ENCODE measurements around the gene GNB1L.

DNA sequence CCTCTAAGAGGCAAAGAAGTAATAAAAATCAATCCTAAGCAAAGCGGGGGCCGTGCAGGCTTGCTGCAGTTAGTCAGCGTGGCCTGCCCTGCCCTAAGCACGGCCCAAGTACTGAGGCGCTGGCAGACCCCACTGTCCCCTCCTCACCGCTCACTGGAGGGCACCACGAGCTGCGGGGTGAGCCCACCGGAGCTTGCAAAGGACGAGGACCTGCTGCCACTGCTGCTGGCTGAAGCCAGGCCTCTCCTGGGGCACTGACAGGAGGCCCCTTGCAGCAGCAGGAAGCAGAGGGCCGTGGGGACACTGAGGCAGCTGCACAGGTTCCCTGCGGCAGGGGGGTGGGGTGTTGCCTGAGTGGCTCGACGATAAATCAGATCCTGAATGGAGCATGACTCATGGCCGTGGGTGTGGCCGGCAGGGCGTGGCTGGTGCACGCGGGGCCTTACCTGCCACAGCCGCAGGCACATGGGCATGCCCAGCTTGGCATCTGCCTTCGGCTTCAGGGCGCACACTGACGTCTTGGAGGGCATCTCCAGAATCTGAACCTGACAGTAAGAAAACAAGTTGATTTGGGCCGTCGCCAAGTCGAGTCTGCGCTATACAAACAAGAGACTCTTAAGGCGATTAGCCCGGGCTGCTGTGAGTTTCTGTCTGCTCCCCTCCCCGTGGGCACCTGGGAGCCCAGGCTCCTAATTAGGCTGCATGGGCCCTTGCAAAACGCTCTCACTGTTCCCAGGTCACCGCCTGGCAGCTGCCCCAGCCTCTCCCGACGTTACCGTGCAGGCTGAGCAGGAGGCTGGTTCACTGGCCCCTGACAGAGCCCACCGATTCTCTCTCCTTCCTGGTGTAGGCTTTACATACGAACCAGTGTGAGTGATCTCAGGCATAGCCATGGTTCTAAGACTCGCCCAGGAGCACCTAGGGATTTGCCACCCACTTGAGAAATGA, 48.2 kb downstream of the GNB1L start:
- TF ChIP-seq RARB (CRISPR knock-in tag; IDR thresholded peaks at IDR 0.05) (no peak), PPARA (CRISPR knock-in tag; IDR thresholded peaks at IDR 0.05; ENCODE audit: borderline replicate concordance) (no peak), TOX (CRISPR knock-in tag; IDR thresholded peaks at IDR 0.05; ENCODE audit: borderline replicate concordance) (no peak), OSR1 (CRISPR knock-in tag; IDR thresholded peaks at IDR 0.05) (no peak), ARNTL (CRISPR knock-in tag; IDR thresholded peaks at IDR 0.05; ENCODE audit: borderline replicate concordance, low read depth) (no peak), ZNF70 (CRISPR knock-in tag; IDR thresholded peaks at IDR 0.05) (no peak)
- TF ChIP-seq, protein P1, sequence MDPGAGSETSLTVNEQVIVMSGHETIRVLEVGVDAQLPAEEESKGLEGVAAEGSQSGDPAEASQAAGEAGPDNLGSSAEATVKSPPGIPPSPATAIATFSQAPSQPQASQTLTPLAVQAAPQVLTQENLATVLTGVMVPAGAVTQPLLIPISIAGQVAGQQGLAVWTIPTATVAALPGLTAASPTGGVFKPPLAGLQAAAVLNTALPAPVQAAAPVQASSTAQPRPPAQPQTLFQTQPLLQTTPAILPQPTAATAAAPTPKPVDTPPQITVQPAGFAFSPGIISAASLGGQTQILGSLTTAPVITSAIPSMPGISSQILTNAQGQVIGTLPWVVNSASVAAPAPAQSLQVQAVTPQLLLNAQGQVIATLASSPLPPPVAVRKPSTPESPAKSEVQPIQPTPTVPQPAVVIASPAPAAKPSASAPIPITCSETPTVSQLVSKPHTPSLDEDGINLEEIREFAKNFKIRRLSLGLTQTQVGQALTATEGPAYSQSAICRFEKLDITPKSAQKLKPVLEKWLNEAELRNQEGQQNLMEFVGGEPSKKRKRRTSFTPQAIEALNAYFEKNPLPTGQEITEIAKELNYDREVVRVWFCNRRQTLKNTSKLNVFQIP (CRISPR knock-in tag; IDR thresholded peaks at IDR 0.05; ENCODE audit: borderline replicate concordance, low read depth) = no peak

Measured in SK-N-SH treated with all-trans-retinoic acid at 6 μM for 48 hours (cell line).